H1 (cell line): Measurements from ENCODE around the gene DPP3. TPM values are rescaled to one million over a fixed set of nuclear protein-coding genes. Genes with fewer than 3 reads are reported as not detected.

Experiments used
- CBX8 ChIP-seq: fragments of 300-800, 300-1000 bp; sonication (generic); IDR thresholded peaks from 2 replicates; pipeline ENCODE4 v1.7.1; 2016; ENCODE audit warnings: low read depth, low read length, borderline replicate concordance
- CHD2 ChIP-seq: IDR thresholded peaks from 2 replicates; pipeline ENCODE4 v1.6.1; 2012; ENCODE audit warnings: low read length, improper control_type of control experiment
- HDAC6 ChIP-seq: IDR thresholded peaks from one replicate; pipeline ENCODE4 v1.7.1; 2012; ENCODE audit warnings: low read depth, mild to moderate bottlenecking, inconsistent platforms, low read length, moderate library complexity
- JUND ChIP-seq: IDR thresholded peaks from 2 replicates; pipeline ENCODE4 v1.6.1; 2011; ENCODE audit warnings: mild to moderate bottlenecking, improper control_type of control experiment, low read length
- MAFK ChIP-seq: IDR thresholded peaks from 2 replicates; pipeline ENCODE4 v1.6.1; 2012; ENCODE audit warnings: low read depth, mild to moderate bottlenecking, improper control_type of control experiment, low read length
- SIN3A ChIP-seq, 2 experiments: IDR thresholded peaks in 1 of 2; conservative IDR thresholded peaks in 1 of 2; 2 replicates each; pipeline ENCODE4 v1.6.1; 2011 to 2012; ENCODE audit warnings: low read length in 2 of 2, improper control_type of control experiment in 1 of 2, low read depth in 1 of 2, mild to moderate bottlenecking in 1 of 2
- USF2 ChIP-seq: IDR thresholded peaks from 2 replicates; pipeline ENCODE4 v1.6.1; 2011; ENCODE audit warnings: low read length, improper control_type of control experiment
- polyA plus RNA-seq, 7 experiments: library from polyadenylated mRNA; depleted of rRNA in 3 of 7; stranded (reverse) in 5 of 7; unstranded in 2 of 7; fragments of >200 nt in 5 of 7; fragments of 200-250 nt in 2 of 7; gene quantifications; 1 replicate in 5 of 7; 2 replicates in 1 of 7; 4 replicates in 1 of 7; pipeline versions ENCODE4 v1.2.1 to v1.2.3, GENCODE V29; 2011 to 2013; ENCODE audit warnings: missing spikeins in 2 of 7, mixed read lengths in 2 of 7
- total RNA-seq: library from RNA; stranded (reverse); fragmentation: NEBNext Ultra II Directional; extraction: Animal tissue kit (Norgen Biotek cat#: 25700); gene quantifications from 2 replicates; pipeline ENCODE4 v1.2.1, GENCODE V29; 2021

The DPP3 gene
- total and polyA plus RNA-seq, 2 of the 8 experiments (the other 6 are each of a cell fraction or from before 2014, with no cell fraction given): 75.1 to 82.7 TPM

DNA sequence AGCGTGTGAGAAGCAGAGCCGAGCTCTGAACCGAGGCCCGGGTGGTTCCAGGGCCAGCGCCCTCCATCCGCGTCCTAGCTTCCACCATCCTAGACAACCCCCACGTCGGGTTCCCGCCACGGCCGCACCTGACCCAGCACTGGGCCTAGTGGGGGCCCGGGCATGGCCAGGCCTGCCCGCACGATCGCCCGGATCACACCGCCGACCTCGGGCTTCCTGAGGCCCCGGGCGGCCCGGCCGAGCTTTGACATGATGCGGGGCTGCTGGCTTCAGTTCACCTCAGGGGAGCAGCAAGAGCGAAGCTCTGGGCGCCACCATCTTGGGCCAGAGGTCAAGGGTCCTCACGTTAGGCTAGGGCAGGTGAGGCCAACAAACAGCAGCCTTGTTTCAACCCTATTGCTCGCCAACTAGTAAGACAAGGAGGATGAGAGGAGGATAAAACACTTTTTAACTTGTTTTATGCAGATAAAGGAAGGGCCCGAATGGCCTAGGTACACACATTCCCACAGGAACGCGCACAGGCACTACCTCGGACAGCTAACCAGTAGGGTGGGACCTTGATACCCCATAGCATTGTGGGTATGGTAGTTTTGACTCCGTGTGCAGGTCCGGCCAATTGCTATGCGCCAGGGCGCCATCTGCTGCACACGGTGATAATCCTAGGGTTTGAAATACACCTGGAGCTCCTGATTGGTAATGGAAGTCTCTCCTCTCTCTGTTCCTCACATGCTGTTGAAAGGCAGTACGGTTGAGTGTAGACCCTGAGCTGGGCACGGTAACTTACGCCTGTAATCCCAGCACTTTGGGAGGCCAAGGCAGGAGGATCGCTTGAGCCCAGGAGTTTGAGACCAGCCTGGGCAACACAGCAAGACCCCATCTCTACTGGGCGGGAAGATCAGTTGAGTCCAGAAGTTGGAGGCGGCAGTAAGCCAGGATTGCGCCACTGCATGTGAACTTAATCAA, 41.4 kb upstream of the DPP3 start, which contains the start of gene MRPL11 (continued):
- TF ChIP-seq JUND: no peak
- TF ChIP-seq SIN3A (conservative IDR thresholded peaks at IDR 0.05 in 1 of 2, IDR thresholded peaks at IDR 0.05 in 1 of 2; ENCODE audit: low read depth in 1 of 2, low read length in 2 of 2): peak in 1 of 2 experiments; percentile 83; a peak in 1 of 4 replicates
- TF ChIP-seq USF2: no peak
- TF ChIP-seq CHD2: peak; percentile 17; the same call in 1 of the 2 replicates
- no peak for TF ChIP-seq HDAC6
- TF ChIP-seq CBX8: no peak
- TF ChIP-seq MAFK: no peak
